Psoas muscle (tissue), 8 donors: ENCODE results near the gene VRK1. TPM values are rescaled to one million over a fixed set of nuclear protein-coding genes. Genes with fewer than 3 reads are reported as not detected.

Source experiments
- ATAC-seq, 4 donors: fragments of 200-7000 bp; cut with Tn5 transposase; one replicate each; pipeline ENCODE4 v1.9.1; 2020; ENCODE audit warnings: moderate library complexity in 3 of 4, mild to moderate bottlenecking in 2 of 4
- DNase-seq, 2 donors: peaks; one replicate each; pipeline ENCODE4 v3.0.0-alpha.2; 2020
- H3K27ac ChIP-seq: fragments of 200-600 bp; one replicate; pipeline ENCODE4 v1.8.0; 2022
- H3K27me3 ChIP-seq, 3 donors: fragments of 200-600 bp in 1 of 3; one replicate each; pipeline versions ENCODE4 v1.6.1 to v1.8.0; 2013 to 2022; ENCODE audit warnings: low read length in 2 of 3, mild to moderate bottlenecking in 2 of 3, moderate library complexity in 1 of 3; ENCODE audit not compliant: insufficient read depth in 3 of 3
- H3K36me3 ChIP-seq, 2 donors: fragments of 200-600 bp in 1 of 2; one replicate each; pipeline versions ENCODE4 v1.6.1 to v1.8.0; 2013 to 2022; ENCODE audit warnings: low read depth in 1 of 2, mild to moderate bottlenecking in 1 of 2, moderate library complexity in 1 of 2; ENCODE audit not compliant: insufficient read depth in 1 of 2
- H3K4me1 ChIP-seq: fragments of 200-600 bp; one replicate; pipeline ENCODE4 v1.8.0; 2022
- H3K4me3 ChIP-seq: fragments of 200-600 bp; one replicate; pipeline ENCODE4 v1.8.0; 2022; ENCODE audit warnings: mild to moderate bottlenecking
- H3K9me3 ChIP-seq: fragments of 200-600 bp; one replicate; pipeline ENCODE4 v1.8.0; 2022
- CTCF ChIP-seq: fragments of 200-600 bp; IDR thresholded peaks from one replicate; pipeline ENCODE4 v1.8.0; 2022; ENCODE audit warnings: antibody characterized with exemption
- WGBS, 3 donors: extraction: QIAGEN DNeasy Blood & Tissue Kit; methylation state at CpG; one replicate each; pipeline versions ENCODE4 v1.1.6 to v1.1.7; 2013; 5-methylcytosine and 5-hydroxymethylcytosine counted together
- intact Hi-C, 2 donors: fragments of 100-400 bp; cut with DNase I; formaldehyde crosslinking; loops; one replicate each; pipeline versions ENCODE4 v1.11.0 to v1.14.2; 2022
- polyA plus RNA-seq, 3 donors: library from polyadenylated mRNA; stranded (reverse); fragments of 200-250 nt; gene quantifications; one replicate each; pipeline ENCODE4 v1.2.3, GENCODE V29; 2013
- total RNA-seq, 4 donors: library from RNA; stranded (reverse); fragmentation: NEBNext Ultra II Directional in 2 of 4; extraction: Animal tissue kit (Norgen Biotek cat#: 25700) in 2 of 4; gene quantifications; one replicate each; pipeline versions ENCODE4 v1.2.1 to v1.2.4, GENCODE V29; 2021 to 2023
- donor health status: healthy with polysubstance abuse.
- donor health status: DM: no; HTN: no; CAD: no; lungs with moderate emphysema.
- donor health status: Bipolar disorder and iron deficiency.
- donor health status: healthy.
- donor health status: DM: yes; HTN: yes; CAD: no.
- donor health status: DM: no; HTN: no; CAD: no.
- donor health status: DM: no; HTN: no; CAD: no.
- donor health status: DM: yes; HTN: yes; CAD: no.

The VRK1 gene
- total and polyA plus RNA-seq, 7 donors: 2.5 to 4.9 (median 4.0) TPM

DNA sequence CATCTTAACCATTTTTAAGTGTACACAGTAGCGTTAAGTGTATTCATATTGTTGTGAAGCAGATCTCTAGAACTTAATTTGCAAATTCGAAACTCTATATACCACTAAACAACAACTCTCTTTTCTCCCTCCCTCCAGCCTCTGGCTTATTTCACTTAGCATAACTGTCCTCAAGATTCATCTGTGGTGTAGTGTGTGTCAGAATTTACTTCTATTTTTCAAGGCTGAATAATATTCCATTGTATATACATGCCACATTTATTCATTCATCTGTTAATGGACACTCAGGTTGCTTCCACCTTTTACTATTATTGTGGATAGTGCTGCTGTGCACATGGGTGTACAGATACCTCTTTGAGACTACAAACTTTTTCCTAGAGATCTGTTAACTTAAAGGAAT is 26.5 kb downstream of the VRK1 start:
- TF ChIP-seq CTCF: no peak

GRCh38 chr14:96824283-96824682 is 27.1 kb downstream of the VRK1 start:
- DNase-seq (no peak), ATAC-seq (no peak)
- H3K36me3 ChIP-seq: no peaks in the 10 kb centered on the region
- intact Hi-C loops: no loop called here
- no peaks in the 10 kb centered on the region for H3K27me3 ChIP-seq
- no peak for TF ChIP-seq CTCF
- H3K27ac ChIP-seq: no peak overlapping the region
- 75 to 87% (median 77%) methylated on average over 3 of the region's 3 CpGs for WGBS, 3 donors
- H3K9me3 ChIP-seq: no peaks in the 10 kb centered on the region
- H3K4me1 ChIP-seq: no peaks in the 10 kb centered on the region
- no peak overlapping the region for H3K4me3 ChIP-seq

More for the DNA sequence above, 26.5 kb downstream of the VRK1 start:
- Histone ChIP-seq H3K27ac (no peak overlapping the region), H3K4me1 (no peaks in the 10 kb centered on the region), H3K4me3 (no peak overlapping the region), H3K9me3 (no peaks in the 10 kb centered on the region), H3K36me3 (no peaks in the 10 kb centered on the region), H3K27me3 (no peaks in the 10 kb centered on the region)
- ATAC-seq: no peak
- intact Hi-C loops: no loop called here
- DNase-seq: no peak
- WGBS, 3 donors: 97 to 100% (median 97%) methylated on average over 2 of the region's 2 CpGs

DNA sequence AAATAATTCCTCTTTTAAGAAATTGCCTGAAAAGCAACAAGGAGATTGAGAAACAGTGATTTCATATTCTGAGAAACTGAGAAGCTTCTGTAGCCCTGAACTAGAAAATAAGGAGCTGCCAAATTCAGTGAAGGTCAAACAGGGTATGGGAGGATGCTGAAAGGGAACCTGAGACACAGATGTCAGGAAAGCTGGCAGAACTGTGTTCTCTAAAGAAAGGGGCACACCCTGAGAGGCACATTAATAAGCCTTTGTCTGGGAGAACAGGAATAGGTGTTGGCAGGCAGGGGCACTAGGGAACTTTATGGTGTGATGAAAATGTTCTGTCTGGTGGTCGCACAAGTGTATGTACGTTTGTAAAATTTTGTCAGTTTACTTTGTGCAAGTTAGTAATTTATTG is 29.6 kb downstream of the VRK1 start:
- WGBS, 3 donors: 66 to 73% (median 69%) methylated on average over 2 of the region's 2 CpGs
- no peak overlapping the region for H3K4me3 ChIP-seq
- no peak overlapping the region for H3K27ac ChIP-seq
- H3K27me3 ChIP-seq: no peaks in the 10 kb centered on the region
- no peaks in the 10 kb centered on the region for H3K9me3 ChIP-seq
- no peak for DNase-seq
- TF ChIP-seq CTCF: no peak
- H3K36me3 ChIP-seq: no peaks in the 10 kb centered on the region
- intact Hi-C loops: no loop called here
- ATAC-seq: no peak
- no peaks in the 10 kb centered on the region for H3K4me1 ChIP-seq

DNA sequence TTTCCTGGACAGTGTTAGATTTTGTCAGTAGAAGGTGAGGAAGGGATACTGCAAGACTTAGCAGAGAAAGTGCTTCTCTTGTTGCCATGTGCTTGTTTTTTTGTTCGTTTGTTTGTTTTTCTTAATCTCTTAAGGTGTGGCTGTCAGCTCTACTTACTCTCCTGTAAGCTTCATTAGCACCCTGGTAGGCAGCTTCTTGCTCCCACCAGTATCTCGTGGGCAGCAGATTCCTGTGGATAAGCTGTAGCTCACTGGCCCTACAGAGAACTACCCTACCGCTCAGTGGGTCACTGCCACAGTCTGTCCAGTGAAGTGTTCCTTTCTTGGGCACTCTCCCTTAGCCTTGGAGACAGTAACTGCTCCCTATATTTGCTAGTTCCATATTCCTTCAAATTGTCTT is 30.1 kb downstream of the VRK1 start:
- 68 to 84% (median 77%) methylated on average over 3 of the region's 3 CpGs for WGBS, 3 donors
- no peaks in the 10 kb centered on the region for H3K4me1 ChIP-seq
- no peak for TF ChIP-seq CTCF
- no peaks in the 10 kb centered on the region for H3K27me3 ChIP-seq
- intact Hi-C loops: no loop called here
- H3K9me3 ChIP-seq: no peaks in the 10 kb centered on the region
- no peak overlapping the region for H3K27ac ChIP-seq
- no peaks in the 10 kb centered on the region for H3K36me3 ChIP-seq
- DNase-seq: no peak
- no peak for ATAC-seq
- H3K4me3 ChIP-seq: no peak overlapping the region

GRCh38 chr14:96829791-96830190 is 32.6 kb downstream of the VRK1 start:
- H3K9me3 ChIP-seq: no peaks in the 10 kb centered on the region
- no peaks in the 10 kb centered on the region for H3K4me1 ChIP-seq
- intact Hi-C loops: no loop called here
- no peak for ATAC-seq
- H3K27me3 ChIP-seq: no peaks in the 10 kb centered on the region
- DNase-seq: no peak
- TF ChIP-seq CTCF: no peak
- no peaks in the 10 kb centered on the region for H3K36me3 ChIP-seq
- no peak overlapping the region for H3K27ac ChIP-seq
- no peak overlapping the region for H3K4me3 ChIP-seq
- WGBS, 3 donors: 89 to 100% (median 97%) methylated on average over 1 of the region's 1 CpG
